HG03354 (cell line): Measurements from ENCODE around the gene ALPK1.
"Not testable (repeated sequence)": the region's sequence is repeated elsewhere in the genome, so short reads cannot be mapped to it uniquely, and the experiment has no call there.

Experiments
- ATAC-seq: cut with Tn5 transposase; IDR thresholded peaks from one replicate; pipeline ENCODE4 v1.9.1; 2021; ENCODE audit warnings: mild to moderate bottlenecking; ENCODE audit not compliant: unreplicated experiment, poor library complexity, severe bottlenecking

ALPK1 gene

GRCh38 chr4:112423591-112423990 is 126.4 kb downstream of the ALPK1 start:
- no peak for ATAC-seq

- ATAC-seq = no peak
These were observed 128.7 kb downstream of the ALPK1 start for GRCh38 chr4:112425823-112426222.

GRCh38 chr4:112426416-112426815 is 129.2 kb downstream of the ALPK1 start:
- ATAC-seq = no peak

- no peak for ATAC-seq
These were observed 134.0 kb downstream of the ALPK1 start for GRCh38 chr4:112431158-112431557.

- no peak for ATAC-seq
These were observed 139.8 kb downstream of the ALPK1 start for GRCh38 chr4:112436987-112437386.

- ATAC-seq = not testable (repeated sequence)
These were observed 145.1 kb downstream of the ALPK1 start for GRCh38 chr4:112442226-112442625.

- no peak for ATAC-seq
These were observed 151.3 kb downstream of the ALPK1 start for GRCh38 chr4:112448306-112449132.

GRCh38 chr4:112449708-112450107 is 152.5 kb downstream of the ALPK1 start:
- no peak for ATAC-seq

GRCh38 chr4:112451104-112451503 is 153.9 kb downstream of the ALPK1 start:
- no peak for ATAC-seq

GRCh38 chr4:112451831-112452230 is 154.7 kb downstream of the ALPK1 start:
- ATAC-seq = no peak

- ATAC-seq = no peak
These were observed 156.2 kb downstream of the ALPK1 start for GRCh38 chr4:112453321-112453720.

- ATAC-seq = no peak
These were observed 175.1 kb downstream of the ALPK1 start for GRCh38 chr4:112472318-112472717.

GRCh38 chr4:112473985-112474384 is 176.8 kb downstream of the ALPK1 start:
- no peak for ATAC-seq

- no peak for ATAC-seq
These were observed 188.8 kb downstream of the ALPK1 start for GRCh38 chr4:112485930-112486329.

- ATAC-seq = not testable (repeated sequence)
These were observed 193.6 kb downstream of the ALPK1 start for GRCh38 chr4:112490808-112491207.
